GM18498 (cell line): ENCODE results near the gene BIN1.

ENCODE experiments used
- ATAC-seq: cut with Tn5 transposase; IDR thresholded peaks from one replicate; pipeline ENCODE4 v1.9.1; 2021; ENCODE audit warnings: mild to moderate bottlenecking, moderate library complexity; ENCODE audit not compliant: unreplicated experiment

Gene BIN1

GRCh38 chr2:127076924-127077323, 30.0 kb downstream of the BIN1 start:
- no peak for ATAC-seq

DNA sequence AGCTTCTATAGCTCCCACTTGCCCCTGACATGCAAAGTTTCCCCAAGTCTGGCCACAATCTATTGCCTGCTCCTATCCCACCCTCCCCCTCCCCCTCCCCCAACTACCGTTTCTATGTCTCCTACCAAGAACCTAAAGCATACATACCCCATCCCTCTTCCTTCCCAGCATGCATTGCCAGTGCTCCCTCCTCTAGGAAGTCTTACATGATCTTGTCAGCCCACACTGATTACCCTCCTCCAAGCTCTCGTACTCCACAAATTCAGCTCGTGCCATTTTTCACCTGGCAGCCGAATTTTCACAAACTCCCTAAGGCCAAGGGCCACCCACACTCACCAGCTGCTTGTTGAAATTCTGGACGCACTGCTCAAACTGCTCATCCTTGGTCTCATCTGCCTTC, 30.7 kb downstream of the BIN1 start:
- ATAC-seq = no peak

GRCh38 chr2:127075821-127076220, 31.1 kb downstream of the BIN1 start:
- ATAC-seq = no peak

- no peak for ATAC-seq
Measured at GRCh38 chr2:127074936-127075335, 32.0 kb downstream of the BIN1 start.

DNA sequence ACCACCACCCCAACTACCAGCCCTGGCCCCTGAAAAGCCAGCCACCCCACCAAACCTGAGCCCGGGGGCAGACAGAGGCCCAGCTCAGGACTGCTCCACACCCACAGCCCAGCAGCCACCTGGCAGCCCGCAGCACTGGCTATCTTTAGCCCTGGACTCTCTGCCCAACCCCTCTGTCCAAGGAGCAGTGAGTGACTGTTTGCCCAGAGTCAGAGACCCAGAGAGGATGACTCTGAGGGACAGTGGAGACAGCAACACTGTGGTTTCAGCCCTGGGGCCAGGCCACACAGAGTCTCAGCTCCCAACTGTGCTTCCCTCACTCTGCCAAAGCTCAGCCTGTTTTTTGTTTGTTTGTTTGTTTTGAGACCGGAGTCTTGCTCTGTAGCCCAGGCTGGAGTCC, 32.6 kb downstream of the BIN1 start:
- no peak for ATAC-seq

- no peak for ATAC-seq
Measured at GRCh38 chr2:127072970-127073369, 34.0 kb downstream of the BIN1 start.

DNA sequence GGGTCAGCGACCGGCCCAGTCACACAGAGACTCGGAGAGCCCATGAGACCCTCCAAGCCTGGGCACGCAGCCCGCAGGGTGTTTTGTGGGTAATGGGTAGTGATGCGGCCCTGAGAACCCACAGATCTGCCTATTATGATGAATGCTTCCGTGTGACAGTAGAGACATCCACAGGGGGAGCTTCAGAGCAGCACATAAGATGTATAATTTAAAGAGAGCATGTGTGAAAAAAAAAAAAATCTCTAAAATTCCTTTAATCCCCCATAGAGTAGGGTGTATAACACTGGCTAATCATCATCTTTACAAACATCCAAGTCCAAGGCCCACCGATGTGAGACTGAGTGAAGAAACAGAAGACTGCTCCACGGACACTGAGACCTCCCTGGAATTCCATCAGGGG, 34.6 kb downstream of the BIN1 start:
- no peak for ATAC-seq

GRCh38 chr2:127071901-127072328, 35.0 kb downstream of the BIN1 start:
- ATAC-seq = no peak

DNA sequence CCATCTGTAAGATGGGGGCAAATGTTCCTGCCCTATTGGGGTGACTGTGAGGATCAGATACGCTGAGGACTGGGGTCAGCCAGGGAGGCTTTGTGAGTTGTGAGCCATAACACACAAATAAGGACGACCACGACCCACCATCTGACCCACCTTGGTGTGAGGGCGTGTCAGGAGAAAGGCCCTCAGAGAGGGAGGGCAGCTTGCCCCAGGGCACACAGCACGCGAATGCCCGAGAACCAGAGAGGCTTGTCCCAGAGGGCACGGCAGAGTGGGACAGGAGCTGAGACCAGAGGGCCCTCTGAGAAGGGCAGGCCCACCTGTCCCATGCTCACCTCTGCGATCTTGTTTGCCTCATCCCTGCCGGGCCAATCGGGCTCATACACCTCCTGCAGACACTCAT, 36.7 kb downstream of the BIN1 start:
- no peak for ATAC-seq

- no peak for ATAC-seq
Measured at GRCh38 chr2:127069536-127069935, 37.4 kb downstream of the BIN1 start.

- ATAC-seq = no peak
Measured at GRCh38 chr2:127069003-127069402, 38.0 kb downstream of the BIN1 start.

GRCh38 chr2:127068351-127068741, 38.6 kb downstream of the BIN1 start:
- ATAC-seq = no peak

- peak; percentile 45 for ATAC-seq
Measured at GRCh38 chr2:127067620-127068350, 39.2 kb downstream of the BIN1 start.

DNA sequence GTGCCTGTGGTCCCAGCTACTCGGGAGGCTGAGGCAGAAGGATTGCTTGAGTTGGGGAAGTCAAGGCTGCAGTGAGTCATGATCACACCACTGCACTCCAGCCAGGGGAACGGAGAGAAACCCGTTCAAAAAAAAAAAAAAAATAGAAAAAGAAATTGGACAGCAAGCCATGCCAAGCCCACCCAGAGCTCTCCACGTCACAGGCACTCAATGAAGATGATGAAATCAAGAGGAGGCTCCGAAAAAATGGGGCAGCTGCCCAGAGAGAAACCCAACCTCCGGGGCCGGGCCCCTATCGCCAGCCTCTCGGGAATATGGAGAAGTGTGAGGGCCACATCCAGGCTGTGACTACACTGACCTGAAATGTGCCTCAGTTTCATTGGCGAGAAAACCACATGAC, 40.0 kb downstream of the BIN1 start:
- no peak for ATAC-seq

- no peak for ATAC-seq
Measured at GRCh38 chr2:127065940-127066318, 41.0 kb downstream of the BIN1 start.

GRCh38 chr2:127065299-127065939, 41.5 kb downstream of the BIN1 start:
- ATAC-seq = no peak

- peak; percentile 77 for ATAC-seq
Measured at GRCh38 chr2:127064642-127065250, 42.2 kb downstream of the BIN1 start.

- ATAC-seq = no peak
Measured at GRCh38 chr2:127063701-127064590, 43.0 kb downstream of the BIN1 start.

DNA sequence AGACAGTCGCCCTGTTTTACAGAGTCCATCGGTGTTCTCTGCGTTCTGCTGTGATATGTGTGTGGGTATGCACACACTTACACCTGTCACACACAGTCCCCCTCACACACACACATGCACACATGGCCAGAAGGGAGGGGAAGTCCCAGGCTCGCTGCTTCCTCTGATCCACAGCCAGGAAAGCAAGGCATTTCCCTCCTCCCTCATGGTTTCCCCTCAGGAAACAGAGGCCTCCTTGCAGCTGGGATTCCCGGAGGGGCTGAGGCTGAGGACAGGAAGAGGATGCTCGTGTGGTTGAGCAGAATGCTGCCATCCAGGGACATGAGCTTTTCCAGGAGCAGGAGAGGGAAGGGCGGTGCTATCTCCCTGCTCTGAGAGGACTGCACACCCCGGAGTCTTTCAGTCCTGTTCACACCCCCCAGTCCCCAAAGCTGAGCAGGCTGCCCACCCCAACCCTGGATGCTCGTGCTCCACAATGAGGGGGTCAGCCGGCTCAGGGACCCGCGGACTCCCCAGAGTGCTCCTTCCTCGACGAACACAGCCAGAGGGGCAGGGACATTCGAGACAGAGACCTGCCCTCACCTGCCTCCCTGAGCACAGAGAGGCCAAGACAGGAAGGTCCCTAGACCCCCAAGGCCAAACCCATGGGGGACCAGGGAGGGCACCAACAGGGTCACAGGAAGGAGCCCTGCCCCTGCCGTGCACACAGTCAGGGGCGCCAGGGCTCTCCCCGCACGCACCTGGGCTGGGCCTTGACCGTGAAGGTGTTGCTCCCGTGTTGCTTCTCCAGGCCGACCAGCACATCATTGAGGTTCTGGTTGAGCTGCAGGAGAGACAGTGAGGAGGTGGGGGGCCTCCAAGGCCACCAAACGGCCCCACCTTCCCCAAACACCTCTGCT, 45.3 kb downstream of the BIN1 start:
- no peak for ATAC-seq

GRCh38 chr2:127060264-127060945, 46.5 kb downstream of the BIN1 start:
- no peak for ATAC-seq
